HEK293T (cell line): ENCODE measurements around the gene PRICKLE2.

ENCODE experiments used
- ARNT ChIP-seq: fragments of 450-650 bp; IDR thresholded peaks from 2 replicates; pipeline ENCODE4 v1.6.1; 2017; ENCODE audit warnings: mild to moderate bottlenecking
- BHLHE40 ChIP-seq: fragments of 450-650 bp; IDR thresholded peaks from 2 replicates; pipeline ENCODE4 v1.6.1; 2016; ENCODE audit warnings: mild to moderate bottlenecking, moderate library complexity, borderline replicate concordance
- CTBP1 ChIP-seq: fragments of 450-650 bp; IDR thresholded peaks from 2 replicates; pipeline ENCODE4 v1.6.1; 2016; ENCODE audit warnings: borderline replicate concordance
- ELF4 ChIP-seq: fragments of 450-650 bp; IDR thresholded peaks from 2 replicates; pipeline ENCODE4 v1.6.1; 2017; ENCODE audit warnings: antibody characterized with exemption
- FOXA1 ChIP-seq: fragments of 450-650 bp; IDR thresholded peaks from 2 replicates; pipeline ENCODE4 v1.6.1; 2016; ENCODE audit warnings: mild to moderate bottlenecking
- FOXK2 ChIP-seq: fragments of 450-650 bp; IDR thresholded peaks from 2 replicates; pipeline ENCODE4 v1.6.1; 2016; ENCODE audit warnings: mild to moderate bottlenecking
- FOXM1 ChIP-seq: fragments of 450-650 bp; IDR thresholded peaks from 2 replicates; pipeline ENCODE4 v1.6.1; 2017; ENCODE audit warnings: mild to moderate bottlenecking, borderline replicate concordance
- HDGF ChIP-seq: fragments of 450-650 bp; IDR thresholded peaks from 2 replicates; pipeline ENCODE4 v1.6.1; 2017; ENCODE audit warnings: antibody characterized with exemption, borderline replicate concordance
- SP1 ChIP-seq: fragments of 450-650 bp; IDR thresholded peaks from 2 replicates; pipeline ENCODE4 v1.6.1; 2017
- SUZ12 ChIP-seq: fragments of 450-650 bp; IDR thresholded peaks from 2 replicates; pipeline ENCODE4 v1.6.1; 2016; ENCODE audit warnings: mild to moderate bottlenecking
- TARDBP ChIP-seq: fragments of 450-650 bp; IDR thresholded peaks from 2 replicates; pipeline ENCODE4 v1.6.1; 2016
- ZNF384 ChIP-seq: fragments of 450-650 bp; IDR thresholded peaks from 2 replicates; pipeline ENCODE4 v1.6.1; 2016
- TF ChIP-seq, protein P1 (sequence below): fragments of 450-650 bp; IDR thresholded peaks from 2 replicates; pipeline ENCODE4 v1.6.1; 2016

- TF ChIP-seq SP1 (no peak), FOXM1 (no peak), BHLHE40 (no peak), ELF4 (no peak), SUZ12 (no peak), FOXK2 (no peak), CTBP1 (no peak), TARDBP (no peak), HDGF (no peak), ZNF384 (no peak), FOXA1 (no peak), ARNT (no peak)
- TF ChIP-seq, protein P1, sequence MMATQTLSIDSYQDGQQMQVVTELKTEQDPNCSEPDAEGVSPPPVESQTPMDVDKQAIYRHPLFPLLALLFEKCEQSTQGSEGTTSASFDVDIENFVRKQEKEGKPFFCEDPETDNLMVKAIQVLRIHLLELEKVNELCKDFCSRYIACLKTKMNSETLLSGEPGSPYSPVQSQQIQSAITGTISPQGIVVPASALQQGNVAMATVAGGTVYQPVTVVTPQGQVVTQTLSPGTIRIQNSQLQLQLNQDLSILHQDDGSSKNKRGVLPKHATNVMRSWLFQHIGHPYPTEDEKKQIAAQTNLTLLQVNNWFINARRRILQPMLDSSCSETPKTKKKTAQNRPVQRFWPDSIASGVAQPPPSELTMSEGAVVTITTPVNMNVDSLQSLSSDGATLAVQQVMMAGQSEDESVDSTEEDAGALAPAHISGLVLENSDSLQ = no peak
Measured at GRCh38 chr3:64093825-64094712, 131.2 kb downstream of the PRICKLE2 start.
